Body of pancreas (tissue), 4 donors: ENCODE measurements around the gene TCF12.

Experiments used
- CTCF ChIP-seq, 7 experiments: fragments of 450-650 bp in 4 of 7; fragments of 200-600 bp in 3 of 7; sonication (generic) in 3 of 7; IDR thresholded peaks; one replicate each; pipeline ENCODE4 v1.5.1; 2016 to 2019; ENCODE audit warnings: antibody characterized with exemption in 7 of 7
- POLR2A ChIP-seq, 3 donors: fragments of 450-650 bp; IDR thresholded peaks; one replicate each; pipeline ENCODE4 v1.6.1; 2016; ENCODE audit warnings: antibody characterized with exemption in 3 of 3, mild to moderate bottlenecking in 2 of 3

GRCh38 chr15:57223887-57224286 lies 305.4 kb downstream of the TCF12 start:
- TF ChIP-seq CTCF (IDR thresholded peaks at IDR 0.05) (no peak), POLR2A (IDR thresholded peaks at IDR 0.05) (no peak)
